ENCODE measurements around the gene USF2. TPM values are rescaled to one million over a fixed set of nuclear protein-coding genes. Genes with fewer than 3 reads are reported as not detected.

The USF2 gene
- total and polyA plus RNA-seq, 2 of the 8 experiments (the other 6 are each of a cell fraction or from before 2014, with no cell fraction given): 74.1 to 109 TPM

GRCh38 chr19:35295792-35296462 is 27.2 kb downstream of the USF2 start (continued):
- no peak for TF ChIP-seq GABPA (IDR thresholded peaks at IDR 0.05; ENCODE audit: borderline replicate concordance, insufficient read depth, low read length)

Data from H1 (cell line).